ENCODE results near the gene SGCD.
"Not testable (repeated sequence)": the region's sequence is repeated elsewhere in the genome, so short reads cannot be mapped to it uniquely, and the experiment has no call there.

Gene SGCD

GRCh38 chr5:156623381-156624040 is 296.5 kb downstream of the SGCD start:
- DNase-seq, result peak in 3 of 58 donors; percentile 2 to 31 (median 5)

DNA sequence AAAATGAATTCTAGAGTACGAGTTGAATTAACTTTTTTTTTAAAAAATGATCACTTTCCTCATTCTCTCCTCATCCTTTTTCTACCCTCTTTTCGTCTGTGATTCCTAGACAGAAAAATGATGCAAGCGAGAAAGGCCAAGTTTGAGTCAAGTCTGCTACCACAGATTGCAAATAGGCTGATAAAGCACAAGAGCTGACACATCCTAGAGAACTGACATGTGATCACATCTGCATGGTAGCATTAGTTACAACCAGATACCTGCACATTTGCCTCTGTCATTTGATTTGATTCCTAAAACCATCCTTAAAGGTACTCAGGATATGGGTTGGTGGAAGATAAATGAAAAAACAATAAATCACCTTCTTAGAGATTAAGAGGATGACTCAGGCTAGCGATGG is 297.7 kb downstream of the SGCD start:
- no peak for DNase-seq

- no peak for DNase-seq
Observed at GRCh38 chr5:156628421-156628820, 301.5 kb downstream of the SGCD start.

DNA sequence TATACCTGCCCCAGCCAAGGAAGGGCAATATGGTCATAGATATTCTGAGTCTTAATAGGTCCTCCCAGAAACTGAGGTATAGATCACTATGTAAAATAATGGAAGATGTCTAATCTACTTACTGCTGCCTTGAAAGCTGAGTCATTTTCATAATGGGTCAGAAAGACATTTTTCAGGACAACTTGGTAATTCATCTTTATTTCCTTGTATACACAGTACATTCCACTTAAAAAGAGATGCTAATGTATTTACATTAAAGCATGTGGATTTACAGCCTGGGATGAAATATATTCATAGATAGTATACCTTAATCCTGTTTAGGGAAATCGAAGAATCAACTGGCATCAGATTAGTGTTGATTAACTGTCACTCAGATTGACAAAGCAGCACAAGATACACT is 304.0 kb downstream of the SGCD start:
- DNase-seq, result no peak

- no peak for DNase-seq
Observed at GRCh38 chr5:156634301-156634700, 307.3 kb downstream of the SGCD start.

GRCh38 chr5:156640691-156641241 is 313.8 kb downstream of the SGCD start:
- no peak for DNase-seq

DNA sequence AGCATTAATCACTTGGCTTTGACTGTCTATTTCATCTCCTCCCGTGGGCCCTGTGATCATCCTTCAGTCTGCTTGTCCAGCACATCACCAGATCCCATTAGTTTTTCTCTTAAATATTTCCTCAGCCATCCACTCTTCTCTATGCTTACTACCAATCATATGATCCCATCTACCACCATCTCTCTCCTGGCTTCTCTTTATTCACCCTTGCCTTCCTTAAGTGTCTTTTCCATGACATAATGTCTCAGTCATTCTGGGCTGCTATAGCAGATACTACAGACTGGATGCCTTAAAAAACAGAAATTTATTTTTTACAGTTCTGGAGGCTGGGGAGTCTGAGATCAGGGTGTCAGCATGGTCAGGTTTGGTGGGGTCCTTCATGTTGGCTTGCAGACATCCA is 314.7 kb downstream of the SGCD start:
- DNase-seq, result no peak

- DNase-seq, result no peak
Observed at GRCh38 chr5:156647034-156647451, 320.1 kb downstream of the SGCD start.

DNA sequence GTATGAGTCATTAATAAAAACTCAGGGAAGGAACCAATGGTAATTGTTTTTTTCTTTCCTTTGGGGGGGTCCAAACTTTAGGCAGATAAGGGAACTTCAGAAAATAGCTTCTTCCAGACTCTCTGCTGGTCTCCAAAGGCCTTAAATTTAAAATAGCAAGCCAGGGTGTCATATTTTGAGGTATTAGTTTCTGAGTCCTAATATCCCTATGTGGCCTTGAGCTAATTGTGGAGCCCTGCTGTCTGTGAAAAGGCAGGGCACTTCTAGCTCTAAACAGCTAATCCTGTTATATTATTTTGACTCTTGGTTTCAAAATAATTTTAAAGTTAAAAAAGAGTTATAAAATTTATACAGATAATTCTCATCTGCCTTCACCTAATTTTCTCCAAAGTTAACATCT is 327.5 kb downstream of the SGCD start:
- DNase-seq, result no peak

GRCh38 chr5:156655732-156656131 is 328.8 kb downstream of the SGCD start:
- no peak for DNase-seq

DNA sequence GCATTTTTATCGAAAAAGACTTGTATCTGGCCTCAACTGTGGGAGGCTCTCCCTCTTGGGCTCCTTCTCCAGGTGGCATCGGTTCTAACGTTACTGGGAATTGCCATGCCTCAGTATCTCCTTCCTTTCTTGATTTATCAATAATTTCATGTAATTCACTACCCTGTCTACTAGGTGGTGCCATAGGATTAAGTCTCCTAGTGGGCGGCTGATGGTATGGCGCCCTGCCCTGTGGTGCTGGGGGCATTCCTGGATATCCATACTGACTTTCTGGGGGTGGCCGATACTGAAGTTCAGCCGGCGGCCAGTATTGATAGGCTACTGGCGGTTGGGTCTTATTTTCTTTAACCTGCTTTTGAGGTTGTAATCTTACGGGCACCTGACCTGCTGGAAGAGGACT is 337.9 kb downstream of the SGCD start:
- not testable (repeated sequence) for DNase-seq

GRCh38 chr5:156666686-156667085 is 339.7 kb downstream of the SGCD start:
- not testable (repeated sequence) for DNase-seq

GRCh38 chr5:156667616-156668015 is 340.7 kb downstream of the SGCD start:
- DNase-seq, result no peak

- no peak for DNase-seq
Observed at GRCh38 chr5:156669416-156669815, 342.5 kb downstream of the SGCD start.

- no peak for DNase-seq
Observed at GRCh38 chr5:156670615-156671014, 343.7 kb downstream of the SGCD start.

GRCh38 chr5:156675395-156675794 is 348.4 kb downstream of the SGCD start:
- DNase-seq, result no peak

GRCh38 chr5:156677963-156678362 is 351.0 kb downstream of the SGCD start:
- no peak for DNase-seq

GRCh38 chr5:156678484-156678883 is 351.5 kb downstream of the SGCD start:
- no peak for DNase-seq

GRCh38 chr5:156680831-156681230 is 353.9 kb downstream of the SGCD start:
- DNase-seq, result no peak

GRCh38 chr5:156681265-156681664 is 354.3 kb downstream of the SGCD start:
- DNase-seq, result peak in 5 of 58 donors; percentile 1 to 13 (median 9)

DNA sequence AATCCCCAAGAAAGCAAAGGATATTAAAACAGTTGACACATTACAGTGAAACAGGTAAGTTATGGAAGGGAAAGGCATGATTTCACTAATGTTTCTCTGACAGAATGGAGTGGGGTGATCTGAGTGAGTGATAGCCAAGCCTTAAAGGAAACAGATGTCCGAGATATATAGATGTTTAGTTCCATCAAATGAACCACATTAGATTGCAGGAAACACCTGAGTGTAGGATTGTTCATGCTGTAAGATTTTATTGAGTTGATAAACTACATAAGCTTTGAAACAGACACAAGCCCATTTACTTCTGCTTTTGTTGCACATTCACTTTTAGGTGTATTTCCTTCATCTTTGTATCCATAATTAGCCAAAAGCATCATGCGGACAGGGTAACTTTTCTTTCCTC is 356.0 kb downstream of the SGCD start:
- no peak for DNase-seq

DNA sequence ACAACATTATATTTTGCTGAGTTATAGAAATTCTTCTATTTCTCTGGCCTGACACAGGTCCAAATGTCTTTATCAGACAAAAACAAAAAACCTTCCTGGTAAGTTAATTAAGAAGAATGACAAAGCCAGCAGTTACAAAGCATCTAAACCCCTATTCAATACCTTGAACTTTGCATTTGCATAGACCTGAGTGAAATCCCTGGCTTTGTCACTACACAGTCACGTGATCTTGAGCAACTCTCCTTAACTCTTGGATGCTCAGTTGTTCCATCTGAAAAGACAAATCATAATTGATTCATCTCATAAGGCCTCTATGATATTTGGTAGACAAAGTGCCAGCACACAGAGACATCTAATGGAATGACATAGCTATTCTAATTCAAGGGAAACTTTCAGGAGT is 356.5 kb downstream of the SGCD start:
- DNase-seq, result no peak

GRCh38 chr5:156684216-156684615 is 357.3 kb downstream of the SGCD start:
- DNase-seq, result no peak

GRCh38 chr5:156685481-156685880 is 358.5 kb downstream of the SGCD start:
- DNase-seq, result no peak
